H9 (cell line): ENCODE results near the gene KRT84. TPM values are rescaled to one million over a fixed set of nuclear protein-coding genes. Genes with fewer than 3 reads are reported as not detected.

Experiments
- DNase-seq: peaks from one replicate; pipeline ENCODE4 v3.0.0-alpha.2; 2017
- H2AFZ ChIP-seq: one replicate; pipeline ENCODE4 v1.6.1; 2013; ENCODE audit warnings: mild to moderate bottlenecking, low read length, control low read depth, moderate library complexity
- H2AK5ac ChIP-seq: 2 replicates; pipeline ENCODE4 v1.6.1; 2013; ENCODE audit warnings: low read length, control low read depth, mixed read lengths; ENCODE audit not compliant: insufficient read length
- H2BK120ac ChIP-seq: one replicate; pipeline ENCODE4 v1.6.1; 2013; ENCODE audit warnings: low read depth, mild to moderate bottlenecking, low read length, control low read depth, inconsistent platforms; ENCODE audit not compliant: poor library complexity, severe bottlenecking
- H2BK12ac ChIP-seq: 2 replicates; pipeline ENCODE4 v1.6.1; 2013; ENCODE audit warnings: low read length, control low read depth, mixed read lengths, low read depth; ENCODE audit not compliant: insufficient read length
- H2BK15ac ChIP-seq: 2 replicates; pipeline ENCODE4 v1.6.1; 2013; ENCODE audit warnings: low read depth, low read length, control low read depth
- H2BK20ac ChIP-seq: one replicate; pipeline ENCODE4 v1.6.1; 2013; ENCODE audit warnings: low read depth, mild to moderate bottlenecking, low read length, control low read depth, inconsistent platforms; ENCODE audit not compliant: poor library complexity, severe bottlenecking
- H2BK5ac ChIP-seq: 2 replicates; pipeline ENCODE4 v1.6.1; 2013; ENCODE audit warnings: low read length, control low read depth, mixed read lengths; ENCODE audit not compliant: insufficient read length
- H3K14ac ChIP-seq: 2 replicates; pipeline ENCODE4 v1.6.1; 2013; ENCODE audit warnings: low read length, control low read depth; ENCODE audit not compliant: insufficient read depth
- H3K18ac ChIP-seq: 2 replicates; pipeline ENCODE4 v1.6.1; 2013; ENCODE audit warnings: low read depth, mild to moderate bottlenecking, mixed read lengths, low read length, control low read depth; ENCODE audit not compliant: insufficient read length
- H3K23ac ChIP-seq: 2 replicates; pipeline ENCODE4 v1.6.1; 2013; ENCODE audit warnings: low read length, control low read depth, mixed read lengths, low read depth; ENCODE audit not compliant: insufficient read length
- H3K23me2 ChIP-seq: 2 replicates; pipeline ENCODE4 v1.6.1; 2013; ENCODE audit warnings: low read depth, mild to moderate bottlenecking, mixed read lengths, low read length, control low read depth; ENCODE audit not compliant: insufficient read length, poor library complexity, severe bottlenecking
- H3K27ac ChIP-seq: 2 replicates; pipeline ENCODE4 v1.5.1; 2013; ENCODE audit warnings: low read length, control low read depth, mixed read lengths, low read depth; ENCODE audit not compliant: insufficient read length
- H3K27me3 ChIP-seq: 2 replicates; pipeline ENCODE4 v1.6.1; 2013; ENCODE audit warnings: low read length, control low read depth, inconsistent platforms; ENCODE audit not compliant: insufficient read depth
- H3K4ac ChIP-seq: 2 replicates; pipeline ENCODE4 v1.6.1; 2013; ENCODE audit warnings: low read depth, mild to moderate bottlenecking, control low read depth, inconsistent platforms, low read length, moderate library complexity
- H3K4me1 ChIP-seq: 2 replicates; pipeline ENCODE4 v1.6.1; 2013; ENCODE audit warnings: low read length, control low read depth, inconsistent platforms; ENCODE audit not compliant: insufficient read depth
- H3K4me2 ChIP-seq: 2 replicates; pipeline ENCODE4 v1.6.1; 2013; ENCODE audit warnings: low read length, control low read depth, mixed read lengths; ENCODE audit not compliant: insufficient read length, insufficient read depth
- H3K56ac ChIP-seq: 2 replicates; pipeline ENCODE4 v1.6.1; 2013; ENCODE audit warnings: low read depth, mild to moderate bottlenecking, mixed read lengths, low read length, control low read depth; ENCODE audit not compliant: insufficient read length
- H3K79me1 ChIP-seq: 2 replicates; pipeline ENCODE4 v1.6.1; 2013; ENCODE audit warnings: low read depth, mild to moderate bottlenecking, moderate library complexity, low read length, control low read depth, inconsistent platforms; ENCODE audit not compliant: insufficient read depth, poor library complexity, severe bottlenecking
- H3K79me2 ChIP-seq: 2 replicates; pipeline ENCODE4 v1.6.1; 2013; ENCODE audit warnings: low read length, control low read depth, inconsistent platforms; ENCODE audit not compliant: insufficient read depth
- H3K9ac ChIP-seq: 2 replicates; pipeline ENCODE4 v1.6.1; 2013; ENCODE audit warnings: low read length, control low read depth, mixed read lengths; ENCODE audit not compliant: insufficient read length; ENCODE audit errors: extremely low read depth
- H3K9me3 ChIP-seq: one replicate; pipeline ENCODE4 v1.6.1; 2013; ENCODE audit warnings: low read depth, low read length, inconsistent platforms; ENCODE audit not compliant: control insufficient read depth
- H3T11ph ChIP-seq: one replicate; pipeline ENCODE4 v1.6.1; 2013; ENCODE audit warnings: mild to moderate bottlenecking, low read length, control low read depth, inconsistent platforms
- H4K20me1 ChIP-seq: one replicate; pipeline ENCODE4 v1.6.1; 2013; ENCODE audit not compliant: control insufficient read depth, insufficient read length, insufficient read depth
- H4K5ac ChIP-seq: 2 replicates; pipeline ENCODE4 v1.6.1; 2013; ENCODE audit warnings: low read depth, mild to moderate bottlenecking, mixed read lengths, low read length, control low read depth; ENCODE audit not compliant: insufficient read length
- H4K8ac ChIP-seq: replicated peaks from 2 replicates; pipeline ENCODE4 v1.6.1; 2013; ENCODE audit warnings: low read length, control low read depth, mixed read lengths, low read depth; ENCODE audit not compliant: insufficient read length
- H4K91ac ChIP-seq: 2 replicates; pipeline ENCODE4 v1.6.1; 2013; ENCODE audit warnings: low read depth, mild to moderate bottlenecking, moderate library complexity, mixed read lengths, low read length, control low read depth; ENCODE audit not compliant: insufficient read length
- H3K27ac Mint-ChIP-seq, 3 experiments: 2 replicates in 2 of 3; 3 replicates in 1 of 3; pipeline ENCODE4 v1.8.0; 2020 to 2021; ENCODE audit warnings: mixed read lengths in 3 of 3, mild to moderate bottlenecking in 1 of 3, moderate library complexity in 1 of 3
- H3K27me3 Mint-ChIP-seq: 2 replicates; pipeline ENCODE4 v1.8.0; 2021; ENCODE audit warnings: low read depth, mild to moderate bottlenecking, moderate library complexity, mixed read lengths
- H3K36me3 Mint-ChIP-seq, 3 experiments: 2 replicates in 2 of 3; 3 replicates in 1 of 3; pipeline ENCODE4 v1.8.0; 2020 to 2021; ENCODE audit warnings: low read depth in 3 of 3, mixed read lengths in 3 of 3; ENCODE audit not compliant: insufficient read depth in 1 of 3
- H3K4me1 Mint-ChIP-seq, 2 experiments: 2 replicates each; pipeline ENCODE4 v1.8.0; 2020; ENCODE audit warnings: mixed read lengths in 2 of 2
- H3K4me3 Mint-ChIP-seq, 2 experiments: 2 replicates in 1 of 2; 3 replicates in 1 of 2; pipeline ENCODE4 v1.8.0; 2020 to 2021; ENCODE audit warnings: mild to moderate bottlenecking in 2 of 2, mixed read lengths in 2 of 2, moderate library complexity in 1 of 2
- H3K9me3 Mint-ChIP-seq, 2 experiments: 2 replicates in 1 of 2; 3 replicates in 1 of 2; pipeline ENCODE4 v1.8.0; 2020; ENCODE audit warnings: mild to moderate bottlenecking in 2 of 2, mixed read lengths in 2 of 2, moderate library complexity in 1 of 2
- WGBS: extraction: QIAGEN DNeasy Blood & Tissue Kit; methylation state at CpG from one replicate; pipeline ENCODE4 v1.1.7; 2013; ENCODE audit warnings: missing lambda C conversion rate, low lambda C conversion rate, mixed read lengths; ENCODE audit not compliant: insufficient read length; ENCODE audit errors: extremely low coverage; 5-methylcytosine and 5-hydroxymethylcytosine counted together
- total RNA-seq: library from RNA; stranded (reverse); gene quantifications from 2 replicates; pipeline ENCODE4 v1.2.1, GENCODE V29; 2021
- TF ChIP-seq, protein P1 (sequence below): fragments of 200-600 bp; sonication (generic); conservative IDR thresholded peaks from 3 replicates; pipeline ENCODE4 v1.8.0; 2021; ENCODE audit warnings: antibody characterized with exemption, mild to moderate bottlenecking

The KRT84 gene
- total RNA-seq, 1 experiment from 2014 or later = not detected

DNA sequence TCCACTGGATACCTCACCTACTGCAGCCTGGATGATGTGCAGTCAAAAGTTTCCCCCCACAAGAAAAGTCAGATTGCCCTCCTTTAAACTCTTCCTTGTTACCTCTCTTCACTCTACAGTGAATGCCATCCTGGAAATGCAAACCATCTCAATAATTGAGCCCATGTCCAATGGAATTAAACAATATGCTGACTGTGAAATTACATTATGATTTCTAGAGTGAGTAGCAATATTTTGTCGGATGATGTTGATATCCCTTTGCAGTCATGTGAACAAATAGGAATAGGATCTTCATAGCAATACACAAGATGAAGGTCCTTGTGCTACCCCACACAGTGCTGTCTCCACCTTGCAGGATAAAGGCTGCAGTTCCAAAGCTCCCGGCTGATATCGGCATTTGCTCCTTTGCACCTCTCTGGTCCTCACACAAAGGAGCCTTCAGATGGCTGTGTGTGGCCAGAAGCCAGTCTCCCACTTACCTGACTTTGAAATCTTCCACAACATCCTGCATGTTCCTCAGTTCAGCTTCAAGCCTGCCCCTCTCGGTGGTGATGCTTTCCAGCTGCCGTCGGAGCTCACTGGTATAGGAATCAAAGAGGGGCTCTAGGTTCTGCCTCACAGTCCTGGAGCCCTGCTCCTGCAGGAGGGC is 47.2 kb upstream of the KRT84 start:
- no peak overlapping the region for H2BK120ac ChIP-seq
- no peak overlapping the region for H2BK20ac ChIP-seq
- Mint-ChIP-seq H3K9me3 (no peaks in the 10 kb centered on the region), H3K36me3 (no peaks in the 10 kb centered on the region), H3K4me3 (no peak overlapping the region), H3K27me3 (peaks cover 40% of the 10 kb centered on the region), H3K27ac (no peak overlapping the region; a peak in 1 of 7 replicates), H3K4me1 (peaks cover 0 to 9% of the 10 kb centered on the region in 2 experiments; a peak in 3 of 4 replicates)
- TF ChIP-seq, protein P1, sequence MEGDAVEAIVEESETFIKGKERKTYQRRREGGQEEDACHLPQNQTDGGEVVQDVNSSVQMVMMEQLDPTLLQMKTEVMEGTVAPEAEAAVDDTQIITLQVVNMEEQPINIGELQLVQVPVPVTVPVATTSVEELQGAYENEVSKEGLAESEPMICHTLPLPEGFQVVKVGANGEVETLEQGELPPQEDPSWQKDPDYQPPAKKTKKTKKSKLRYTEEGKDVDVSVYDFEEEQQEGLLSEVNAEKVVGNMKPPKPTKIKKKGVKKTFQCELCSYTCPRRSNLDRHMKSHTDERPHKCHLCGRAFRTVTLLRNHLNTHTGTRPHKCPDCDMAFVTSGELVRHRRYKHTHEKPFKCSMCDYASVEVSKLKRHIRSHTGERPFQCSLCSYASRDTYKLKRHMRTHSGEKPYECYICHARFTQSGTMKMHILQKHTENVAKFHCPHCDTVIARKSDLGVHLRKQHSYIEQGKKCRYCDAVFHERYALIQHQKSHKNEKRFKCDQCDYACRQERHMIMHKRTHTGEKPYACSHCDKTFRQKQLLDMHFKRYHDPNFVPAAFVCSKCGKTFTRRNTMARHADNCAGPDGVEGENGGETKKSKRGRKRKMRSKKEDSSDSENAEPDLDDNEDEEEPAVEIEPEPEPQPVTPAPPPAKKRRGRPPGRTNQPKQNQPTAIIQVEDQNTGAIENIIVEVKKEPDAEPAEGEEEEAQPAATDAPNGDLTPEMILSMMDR = no peak
- H2AFZ ChIP-seq = no peak overlapping the region
- no peaks in the 10 kb centered on the region for H3K23me2 ChIP-seq
- H3K79me2 ChIP-seq = no peaks in the 10 kb centered on the region
- H2BK15ac ChIP-seq = no peak overlapping the region
- no peak overlapping the region for H4K8ac ChIP-seq
- H2BK5ac ChIP-seq = no peak overlapping the region
- H3K4ac ChIP-seq = no peak overlapping the region
- H3K14ac ChIP-seq = no peak overlapping the region
- no peak overlapping the region for H3K4me2 ChIP-seq
- no peak overlapping the region for H4K5ac ChIP-seq
- H3K27ac ChIP-seq = no peak overlapping the region
- H3K56ac ChIP-seq = no peak overlapping the region
- no peak overlapping the region for H3K18ac ChIP-seq
- H3K9me3 ChIP-seq = no peaks in the 10 kb centered on the region
- H3K23ac ChIP-seq = no peak overlapping the region
- no peak overlapping the region for H3K9ac ChIP-seq
- H3K79me1 ChIP-seq = no peaks in the 10 kb centered on the region
- DNase-seq = no peak
- H3T11ph ChIP-seq = no peak overlapping the region
- no peak overlapping the region for H4K91ac ChIP-seq
- no CpG with 5 or more reads among the region's 6 CpGs for WGBS
- no peaks in the 10 kb centered on the region for H3K27me3 ChIP-seq
- H4K20me1 ChIP-seq = no peaks in the 10 kb centered on the region
- no peak overlapping the region for H2BK12ac ChIP-seq
- no peak overlapping the region for H2AK5ac ChIP-seq
- no peaks in the 10 kb centered on the region for H3K4me1 ChIP-seq
